GM21717 (cell line): ENCODE measurements around the gene RABEP1.

Source experiments
- ATAC-seq: cut with Tn5 transposase; IDR thresholded peaks from one replicate; pipeline ENCODE4 v1.9.1; 2021; ENCODE audit warnings: mild to moderate bottlenecking, moderate library complexity; ENCODE audit not compliant: unreplicated experiment

Gene RABEP1

GRCh38 chr17:5361426-5361825 is 79.3 kb downstream of the RABEP1 start:
- ATAC-seq = no peak

- ATAC-seq = no peak
Measured at GRCh38 chr17:5362162-5362811, 80.2 kb downstream of the RABEP1 start.

GRCh38 chr17:5364156-5364555 is 82.1 kb downstream of the RABEP1 start:
- ATAC-seq = no peak

GRCh38 chr17:5364696-5365095 is 82.6 kb downstream of the RABEP1 start:
- ATAC-seq = no peak

GRCh38 chr17:5365831-5366230 is 83.7 kb downstream of the RABEP1 start:
- ATAC-seq = no peak

GRCh38 chr17:5370411-5370810 is 88.3 kb downstream of the RABEP1 start:
- no peak for ATAC-seq

- no peak for ATAC-seq
Measured at GRCh38 chr17:5373112-5373511, 91.0 kb downstream of the RABEP1 start.

GRCh38 chr17:5378566-5379207 is 96.6 kb downstream of the RABEP1 start:
- no peak for ATAC-seq

GRCh38 chr17:5379351-5380107 is 97.4 kb downstream of the RABEP1 start:
- ATAC-seq = no peak

- no peak for ATAC-seq
Measured at GRCh38 chr17:5380491-5381135, 98.5 kb downstream of the RABEP1 start.

- no peak for ATAC-seq
Measured at GRCh38 chr17:5381542-5381941, 99.5 kb downstream of the RABEP1 start.

GRCh38 chr17:5391678-5392077 is 109.6 kb downstream of the RABEP1 start:
- no peak for ATAC-seq

- ATAC-seq = no peak
Measured at GRCh38 chr17:5396612-5397011, 114.5 kb downstream of the RABEP1 start.

GRCh38 chr17:5399767-5400166 is 117.7 kb downstream of the RABEP1 start:
- no peak for ATAC-seq

GRCh38 chr17:5405400-5405799 is 123.3 kb downstream of the RABEP1 start:
- ATAC-seq = no peak

- no peak for ATAC-seq
Measured at GRCh38 chr17:5408186-5408585, 126.1 kb downstream of the RABEP1 start.

- ATAC-seq = no peak
Measured at GRCh38 chr17:5410594-5411272, 128.6 kb downstream of the RABEP1 start.

GRCh38 chr17:5413682-5414081 is 131.6 kb downstream of the RABEP1 start:
- no peak for ATAC-seq

GRCh38 chr17:5416901-5417300 is 134.8 kb downstream of the RABEP1 start:
- ATAC-seq = no peak

- peak; percentile 32 for ATAC-seq
Measured at GRCh38 chr17:5418858-5419355, 136.8 kb downstream of the RABEP1 start.
